ENCODE results near the gene MAOA.
"Not testable (repeated sequence)": the region's sequence is repeated elsewhere in the genome, so short reads cannot be mapped to it uniquely, and the experiment has no call there.

Gene MAOA

DNA sequence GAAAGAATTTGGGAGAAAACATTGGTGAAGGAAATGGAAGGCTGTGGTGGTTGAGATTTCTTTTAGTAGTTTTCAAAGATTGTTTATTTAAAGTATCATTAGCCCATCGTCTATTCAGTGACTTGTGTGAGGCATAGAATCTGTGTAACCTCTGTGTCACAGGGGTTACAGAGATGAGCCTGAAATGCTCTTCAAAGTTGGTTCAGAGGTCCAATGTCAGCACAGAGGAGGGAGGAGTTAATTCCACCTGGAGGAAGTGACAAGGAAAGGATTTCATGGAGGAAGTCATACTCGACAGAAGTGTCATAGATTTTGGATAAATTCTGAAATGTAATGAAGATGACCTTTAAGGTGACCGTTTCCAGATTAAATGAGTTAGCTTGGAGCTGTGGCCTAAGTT is 8.2 kb downstream of the MAOA start:
- DNase-seq, result no peak

DNA sequence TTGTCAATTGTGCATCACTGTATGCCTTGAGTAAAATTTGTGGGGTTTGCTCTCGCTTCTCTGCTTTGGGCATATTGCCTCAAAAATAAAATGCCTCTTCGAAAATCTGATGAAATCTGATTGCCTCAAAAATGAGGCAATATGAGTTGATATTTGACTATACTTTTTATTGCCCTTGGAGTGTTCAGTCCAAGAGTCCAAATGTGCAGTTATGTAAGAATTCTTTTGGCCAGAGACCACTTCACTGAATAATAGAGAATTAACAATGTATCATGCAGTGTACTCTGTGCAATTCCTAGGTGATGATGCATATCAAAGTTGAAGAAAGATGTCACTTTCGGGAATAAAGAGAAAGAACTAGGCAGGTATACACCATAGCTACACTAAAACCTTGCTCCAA is 8.6 kb downstream of the MAOA start:
- no peak for DNase-seq

DNA sequence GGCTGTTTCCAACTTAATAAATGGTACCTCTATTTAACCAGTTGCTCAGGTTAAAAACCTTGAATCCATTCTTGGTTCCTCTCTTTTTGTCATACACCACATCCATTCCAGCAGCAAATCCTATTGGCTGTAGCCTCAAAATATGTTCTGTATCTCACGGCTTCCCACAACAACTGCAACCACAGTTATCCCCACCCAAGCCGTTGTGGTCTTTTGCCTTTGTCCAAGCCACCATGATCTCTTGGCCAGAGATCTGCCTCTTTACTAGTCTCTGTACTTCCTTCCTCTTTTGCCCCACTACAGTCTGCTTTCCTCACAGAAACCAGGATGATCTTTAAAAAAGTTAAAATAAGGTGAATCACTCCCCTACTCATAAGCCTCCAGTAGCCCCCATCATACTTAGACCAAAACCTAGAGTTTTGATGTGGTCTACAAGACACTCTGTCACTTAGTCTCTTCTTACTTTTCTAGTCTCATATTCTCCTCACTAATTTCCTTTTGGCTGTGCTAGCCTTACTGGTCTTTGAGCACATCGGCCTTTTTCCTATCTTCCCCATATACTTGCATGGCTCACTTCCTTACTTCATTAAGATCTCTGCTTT is 10.3 kb downstream of the MAOA start:
- no peak for DNase-seq

DNA sequence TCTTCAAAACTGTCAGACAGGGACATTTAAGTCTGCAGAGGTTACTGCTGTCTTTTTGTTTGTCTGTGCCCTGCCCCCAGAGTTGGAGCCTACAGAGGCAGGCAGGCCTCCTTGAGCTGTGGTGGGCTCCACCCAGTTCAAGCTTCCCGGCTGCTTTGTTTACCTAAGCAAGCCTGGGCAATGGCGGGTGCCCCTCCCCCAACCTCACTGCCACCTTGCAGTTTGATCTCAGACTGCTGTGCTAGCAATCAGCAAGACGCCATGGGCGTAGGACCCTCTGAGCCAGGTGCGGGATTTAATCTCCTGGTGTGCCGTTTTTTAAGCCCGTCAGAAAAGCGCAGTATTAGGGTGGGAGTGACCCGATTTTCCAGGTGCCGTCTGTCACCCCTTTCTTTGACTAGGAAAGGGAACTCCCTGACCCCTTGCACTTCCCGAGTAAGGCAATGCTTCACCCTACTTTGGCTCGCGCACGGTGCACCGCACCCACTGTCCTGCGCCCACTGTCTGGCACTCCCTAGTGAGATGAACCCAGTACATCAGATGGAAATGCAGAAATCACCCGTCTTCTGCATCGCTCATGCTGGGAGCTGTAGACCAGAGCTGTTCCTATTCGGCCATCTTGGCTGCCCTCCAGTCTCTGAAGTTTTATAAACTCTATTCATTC is 20.0 kb downstream of the MAOA start:
- not testable (repeated sequence) for DNase-seq

DNA sequence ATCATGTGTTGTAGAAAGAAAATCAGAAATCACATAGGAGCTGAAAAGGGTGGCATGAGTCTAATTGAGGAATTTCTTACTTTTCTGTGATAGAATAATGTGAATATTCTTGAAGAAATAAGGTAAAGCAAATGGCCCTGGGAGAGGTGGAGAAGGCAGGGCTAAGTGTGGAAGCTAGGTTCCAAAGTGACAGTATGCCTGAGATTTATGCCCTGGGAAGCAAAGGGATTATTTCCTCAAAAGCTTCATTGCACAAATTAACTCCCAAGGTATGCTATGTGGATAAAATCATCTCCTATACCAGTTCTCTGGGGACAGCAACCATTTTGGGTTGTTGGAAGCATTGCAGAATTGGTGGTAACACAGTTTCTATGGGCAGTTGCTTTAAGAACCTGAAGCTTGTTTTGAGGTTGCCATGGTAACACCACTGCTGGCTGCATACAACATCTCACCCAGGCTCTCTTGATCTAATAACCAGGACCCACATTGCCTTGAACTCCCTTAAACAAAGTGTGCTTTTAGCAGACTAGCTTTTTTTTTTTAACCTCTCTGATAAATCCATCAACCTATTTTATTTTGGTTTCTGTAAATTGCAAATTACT is 21.0 kb downstream of the MAOA start:
- DNase-seq, result no peak

DNA sequence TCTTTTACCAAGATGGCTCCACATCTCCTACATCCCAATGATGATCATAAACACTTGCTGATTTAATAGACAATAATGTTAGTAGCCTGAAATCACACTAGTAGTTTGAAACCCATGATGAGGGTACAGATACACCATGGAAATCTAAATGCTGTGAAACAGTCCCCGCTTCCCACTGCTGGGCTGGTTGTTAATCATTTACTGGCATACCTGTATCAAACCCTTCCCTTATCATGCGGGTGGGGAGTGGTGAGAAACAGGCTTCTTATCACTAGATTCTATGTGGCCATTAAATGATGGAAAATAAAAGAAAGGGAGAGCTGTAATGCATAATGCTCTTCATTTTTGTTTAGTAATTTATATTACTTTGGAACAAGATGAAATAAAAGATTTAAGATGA is 21.9 kb downstream of the MAOA start:
- DNase-seq, result no peak

DNA sequence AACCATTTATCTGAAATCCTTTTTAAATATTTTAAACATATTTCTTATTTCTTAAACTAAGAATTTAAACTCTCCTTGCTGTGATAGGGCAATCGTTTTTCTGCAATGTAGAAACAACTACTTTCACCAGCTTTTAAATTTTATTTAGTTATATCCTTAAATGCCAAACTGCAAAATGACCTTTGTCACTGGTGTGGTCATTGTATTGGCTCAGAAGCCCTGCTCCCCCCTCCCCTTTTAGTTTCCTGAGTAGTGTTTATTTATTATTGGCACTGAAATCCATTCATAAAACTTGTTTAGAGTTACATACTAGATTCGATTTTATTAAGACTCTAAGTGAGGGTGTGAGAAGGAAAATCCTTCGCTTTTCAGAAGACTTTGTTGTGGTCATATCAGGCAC is 23.0 kb downstream of the MAOA start:
- no peak for DNase-seq

DNA sequence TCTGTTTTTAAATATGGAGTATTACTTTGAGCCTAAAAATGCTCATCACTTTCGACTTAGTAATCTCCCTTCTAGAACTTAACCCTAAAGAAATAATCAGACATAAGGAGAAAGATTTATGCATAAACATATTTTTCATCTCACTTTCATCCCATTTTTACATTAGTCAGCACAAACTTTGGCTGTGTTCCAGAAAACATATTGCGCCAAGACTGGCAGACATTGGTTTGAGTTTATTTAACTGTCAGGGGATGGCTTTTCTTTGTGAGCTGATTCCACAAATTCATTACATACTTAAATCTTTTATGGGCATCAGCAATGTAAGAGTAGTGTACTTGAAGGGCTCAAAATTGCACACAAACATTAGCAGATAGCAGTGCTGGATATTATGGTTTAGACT is 23.7 kb downstream of the MAOA start:
- DNase-seq, result no peak

DNA sequence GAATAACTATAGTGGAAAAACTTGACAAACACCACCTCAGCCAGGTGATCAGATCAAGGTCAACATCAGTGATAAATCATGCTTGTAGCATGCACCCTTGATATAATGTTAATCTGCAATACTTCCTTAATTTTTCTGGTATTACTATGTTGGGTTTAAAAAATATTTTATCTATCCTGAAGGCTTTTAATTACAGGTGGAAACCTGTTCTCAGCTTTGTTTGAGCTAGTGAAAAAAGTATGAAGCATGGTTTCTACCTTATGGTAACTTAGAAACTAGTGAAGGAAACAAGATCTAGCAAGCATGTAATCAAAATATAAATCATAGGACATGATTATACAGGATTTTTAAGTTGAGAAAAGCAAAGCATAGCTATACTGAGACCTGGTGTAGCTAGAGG is 26.6 kb downstream of the MAOA start:
- DNase-seq, result no peak

DNA sequence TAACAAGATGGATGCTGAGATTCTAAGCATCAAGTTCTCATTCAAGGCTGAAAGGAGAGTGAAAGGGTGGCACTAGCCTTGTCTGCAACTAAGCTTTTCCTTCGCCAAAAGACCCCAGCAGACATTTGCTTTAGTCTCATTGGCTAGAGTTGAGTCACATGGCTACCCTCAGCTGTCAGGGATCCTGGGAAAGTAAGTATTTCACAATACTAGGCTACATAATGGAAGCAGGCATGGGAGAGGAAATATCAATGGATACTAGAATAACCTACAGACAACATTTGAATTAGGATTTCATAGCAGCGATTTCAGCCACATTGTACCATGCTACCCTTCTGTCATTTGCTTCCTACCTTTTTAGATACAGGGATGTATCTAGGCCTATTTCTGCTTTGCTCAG is 29.1 kb downstream of the MAOA start:
- DNase-seq, result no peak

DNA sequence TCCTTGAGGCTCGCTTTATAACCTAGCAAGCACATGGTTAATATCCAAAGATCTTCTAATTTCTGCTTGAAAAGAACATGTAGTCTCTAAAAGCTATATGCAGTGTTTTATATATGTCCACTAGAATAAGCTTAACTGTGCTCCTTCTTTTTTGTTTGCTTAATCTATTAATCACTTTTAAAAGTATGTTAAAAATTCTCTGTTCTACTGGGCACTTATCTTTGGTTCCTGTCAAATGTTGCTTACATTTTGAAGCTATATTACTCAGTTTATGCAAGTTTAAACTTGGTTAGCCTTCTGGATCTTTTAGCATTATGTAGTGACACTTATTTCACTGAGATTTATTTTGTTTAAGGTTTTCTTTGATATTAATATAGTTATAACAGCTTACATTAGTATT is 32.5 kb downstream of the MAOA start:
- no peak for DNase-seq

DNA sequence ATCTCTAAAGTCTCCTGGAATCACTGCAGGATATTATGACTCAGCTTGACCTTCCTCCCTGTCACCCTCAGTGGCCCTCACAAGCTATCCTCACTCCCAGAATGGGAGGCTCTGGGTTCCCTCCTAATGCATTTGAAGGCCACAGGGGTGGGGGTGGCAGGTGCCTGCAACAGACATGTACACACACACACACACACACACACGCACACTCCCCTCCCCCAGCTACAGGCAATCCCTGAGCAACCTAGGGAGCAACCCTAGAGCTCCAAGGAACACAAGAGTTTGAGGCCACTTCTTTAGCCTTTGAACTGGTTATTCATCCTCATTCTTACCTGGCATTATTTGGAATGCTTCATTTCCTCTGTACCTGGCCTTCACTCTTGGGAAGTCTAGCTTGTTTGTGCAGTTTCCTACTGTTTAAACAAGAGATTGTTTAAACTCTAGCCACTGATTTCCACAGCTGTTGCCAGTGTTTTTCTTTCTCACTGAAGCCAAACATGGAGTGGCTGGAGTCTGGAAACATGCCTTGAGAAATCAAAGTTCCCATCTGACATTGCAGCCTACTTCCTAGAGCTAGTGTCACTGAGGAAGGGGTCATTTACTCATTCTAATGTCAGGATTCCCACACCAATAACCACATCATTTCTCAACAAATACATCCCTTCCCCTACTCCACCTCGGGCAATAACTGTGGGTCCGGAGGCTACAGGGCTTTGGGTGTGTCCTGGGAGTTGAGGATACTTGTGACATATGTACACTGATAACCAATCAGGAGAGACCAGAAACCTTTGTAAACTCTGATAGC is 37.7 kb downstream of the MAOA start:
- DNase-seq, result no peak

DNA sequence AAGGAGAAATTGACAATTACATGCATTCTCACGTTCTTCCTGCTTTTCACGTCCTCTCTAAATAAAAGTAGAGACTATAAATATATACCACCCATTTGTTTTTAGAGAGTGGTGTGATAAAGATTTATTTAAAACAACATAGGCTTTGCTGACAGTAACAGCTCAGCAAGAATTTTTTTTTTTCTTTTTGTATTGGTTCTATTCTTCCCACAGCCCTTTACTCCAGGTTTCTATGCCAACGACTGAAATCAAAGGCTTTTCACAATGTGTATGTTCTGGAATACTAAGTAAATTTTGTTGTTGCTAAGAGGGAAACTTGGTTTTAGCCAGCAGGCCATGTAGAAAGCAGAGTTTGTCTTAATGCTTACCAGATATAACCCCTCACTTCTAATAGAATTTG is 43.4 kb downstream of the MAOA start:
- no peak for DNase-seq

DNA sequence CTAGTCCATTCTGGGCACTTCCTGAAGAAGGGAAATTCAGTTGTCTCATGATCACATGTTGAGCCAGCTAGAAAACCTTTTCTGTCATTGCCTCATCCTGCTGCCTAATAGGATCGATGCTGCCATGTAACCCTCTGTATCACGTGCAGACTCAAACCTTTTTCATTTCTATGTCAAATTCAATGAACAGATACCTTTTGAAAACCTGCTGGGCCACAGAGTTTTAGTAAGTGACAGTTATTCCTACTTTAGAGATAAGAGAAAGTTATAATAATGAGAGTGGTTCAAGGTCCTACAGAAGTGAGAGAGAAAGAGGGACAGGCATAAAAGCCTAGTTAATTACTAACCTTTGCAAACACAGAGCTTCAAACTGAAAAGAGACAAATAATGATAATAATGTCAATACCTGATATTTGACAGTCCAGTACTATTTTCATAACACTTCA is 46.0 kb downstream of the MAOA start:
- DNase-seq, result no peak

DNA sequence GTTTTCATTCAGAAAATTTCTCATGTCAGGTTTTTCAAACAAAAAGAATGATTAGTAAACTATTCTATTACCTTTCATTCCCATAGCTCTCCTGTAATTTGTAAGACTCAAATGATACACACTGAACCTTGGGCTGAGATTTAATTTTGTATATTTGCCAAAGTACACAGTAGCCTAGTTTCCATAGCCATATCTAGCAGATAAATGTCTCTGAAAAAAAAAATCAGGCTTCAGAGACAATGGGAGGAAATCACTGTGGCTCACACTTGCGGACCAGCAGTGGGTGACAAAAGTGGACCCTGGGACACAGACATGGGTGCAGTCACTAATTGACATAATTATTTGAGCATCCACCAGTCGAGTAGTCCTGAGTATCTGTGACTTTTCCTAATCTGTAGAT is 46.6 kb downstream of the MAOA start:
- no peak for DNase-seq

DNA sequence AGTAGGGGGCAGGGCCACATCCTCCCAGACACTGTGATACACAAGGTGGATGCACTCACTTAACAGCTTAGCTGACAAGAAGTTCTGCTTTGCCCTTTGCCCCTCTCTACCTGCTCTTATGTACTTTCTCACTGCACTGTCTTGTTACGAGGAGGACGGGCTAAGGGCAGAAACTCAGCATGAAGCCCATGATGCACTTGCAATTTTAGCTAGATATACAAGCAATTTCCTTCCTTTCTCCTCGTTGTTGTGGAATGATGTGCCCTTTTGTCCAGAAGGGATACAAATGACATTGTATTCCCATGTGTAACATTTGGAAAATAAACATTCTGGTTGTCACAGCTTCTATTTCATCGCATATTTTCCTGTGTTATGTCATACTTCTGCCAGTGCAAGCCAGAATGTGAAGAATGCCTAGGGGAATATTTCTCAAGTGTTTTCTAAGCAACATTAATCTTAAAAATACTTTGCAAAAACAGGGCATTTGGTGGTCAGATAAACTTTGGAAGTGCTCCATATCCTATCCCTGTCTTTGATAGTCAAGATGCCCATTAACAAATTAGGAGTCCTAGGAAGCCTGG is 47.2 kb downstream of the MAOA start:
- no peak for DNase-seq

DNA sequence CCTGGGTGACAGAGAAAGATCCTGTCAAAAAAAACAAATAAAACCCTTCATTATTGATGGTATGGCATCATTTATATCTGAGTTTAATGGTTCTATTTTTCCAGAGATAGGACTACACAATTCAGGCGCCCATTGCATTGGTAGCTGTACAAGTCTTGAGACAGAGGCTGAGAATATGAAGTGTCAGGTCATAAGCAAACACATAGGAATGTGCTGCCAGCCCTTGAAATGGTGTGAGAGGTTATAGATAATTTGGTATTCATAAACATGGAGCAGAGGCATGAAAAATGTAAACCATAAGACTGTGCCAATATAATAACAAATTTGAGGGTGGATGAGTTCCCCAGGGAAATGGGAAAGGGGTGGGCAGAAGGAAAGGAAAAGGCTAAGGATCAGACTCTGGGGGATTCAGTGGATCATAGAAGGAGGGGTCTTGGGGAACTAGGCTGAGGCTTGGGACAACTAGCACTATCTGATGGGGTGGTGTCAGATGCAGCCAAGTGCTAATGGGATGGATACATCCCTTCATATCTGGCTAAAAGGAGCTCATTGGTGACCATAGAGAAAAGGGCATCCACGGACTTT is 50.8 kb downstream of the MAOA start:
- no peak for DNase-seq

DNA sequence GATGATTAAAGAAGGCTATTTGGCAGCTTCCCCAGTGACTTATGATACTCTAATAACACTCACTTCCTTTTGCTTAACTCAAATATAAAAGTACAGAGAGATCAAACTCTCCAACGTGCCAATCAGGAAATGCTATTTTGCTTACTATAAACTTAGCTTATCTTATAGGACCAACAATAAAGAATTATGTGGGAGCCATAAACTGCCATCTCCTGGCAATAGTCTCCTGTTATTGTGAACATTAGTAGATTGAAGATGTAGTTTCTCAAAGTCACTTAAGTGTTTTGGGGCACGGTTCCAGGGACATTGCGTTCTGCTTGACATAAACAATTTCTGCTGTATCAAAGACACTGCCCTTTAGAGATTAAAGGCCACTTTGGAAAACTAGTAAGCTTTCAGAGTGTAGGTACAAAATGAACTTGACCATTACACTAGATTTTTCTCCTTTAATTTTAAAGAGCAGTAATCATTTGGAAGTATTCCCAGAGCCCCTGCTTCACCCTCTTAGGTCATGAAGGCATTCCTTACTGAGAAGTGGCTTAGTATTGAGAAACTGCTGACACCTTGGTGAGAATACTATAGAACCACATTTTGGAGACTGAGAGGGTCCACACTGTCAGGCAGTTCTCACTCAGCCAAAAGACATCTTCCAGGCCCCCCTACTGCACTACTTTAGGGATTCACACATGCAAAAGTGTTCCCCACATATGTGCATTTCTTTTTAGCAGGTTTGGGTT is 51.9 kb downstream of the MAOA start:
- no peak for DNase-seq

DNA sequence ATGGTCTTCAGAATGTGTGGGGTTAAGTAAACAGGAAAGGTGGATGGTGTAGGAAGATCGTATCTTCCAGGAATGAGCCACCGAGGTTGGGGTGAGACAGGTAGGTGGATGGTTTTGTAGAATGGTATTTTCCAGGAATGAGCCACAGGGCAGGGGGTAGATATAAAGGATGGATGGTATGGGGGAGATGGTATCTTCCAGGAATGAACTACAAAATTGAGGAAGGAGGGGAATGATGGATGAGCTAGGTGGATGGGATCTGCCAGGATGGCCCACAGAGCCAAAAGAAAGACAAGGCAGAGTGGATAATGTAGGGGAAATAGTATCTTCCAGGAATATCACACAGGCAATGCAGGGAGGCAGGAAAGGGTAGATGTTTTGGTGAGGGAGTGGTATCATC is 60.0 kb downstream of the MAOA start:
- no peak for DNase-seq

DNA sequence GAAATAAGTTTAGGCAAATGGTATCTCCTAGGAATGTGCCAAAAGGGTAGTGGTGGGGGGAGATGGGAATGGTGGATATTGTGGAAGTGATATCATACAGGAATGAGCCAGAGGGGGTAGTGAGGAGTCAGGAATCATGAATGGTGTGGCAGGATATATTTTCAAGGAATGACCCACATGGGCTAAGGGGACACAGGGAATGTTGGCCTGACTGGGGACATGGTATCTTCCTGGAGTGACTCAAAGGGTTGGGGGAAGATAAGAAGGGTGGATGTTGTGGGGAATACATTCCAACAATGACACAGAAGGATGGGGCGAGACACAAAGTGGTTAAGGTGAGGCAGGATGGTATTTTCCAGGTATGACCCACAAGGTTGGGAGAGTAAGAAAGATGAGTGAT is 60.6 kb downstream of the MAOA start:
- DNase-seq, result no peak

DNA sequence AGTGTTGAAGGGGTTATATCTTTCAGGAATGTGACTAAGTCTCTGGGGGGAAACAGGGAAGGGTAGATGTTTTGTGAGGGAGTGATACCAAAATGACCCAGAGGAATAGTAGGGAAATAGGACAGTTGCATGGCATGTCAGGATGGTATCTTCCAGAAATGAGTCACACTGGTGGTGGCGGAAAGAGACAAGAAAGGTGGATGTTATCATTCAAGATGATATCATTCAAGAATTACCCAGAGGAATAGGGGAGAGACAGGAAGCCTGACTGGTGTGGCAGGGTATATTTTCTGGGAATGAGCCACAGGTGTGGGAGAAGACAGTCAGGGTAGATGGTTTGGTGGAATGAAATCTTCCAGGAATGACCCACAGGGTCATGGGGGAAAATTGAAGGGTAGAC is 61.1 kb downstream of the MAOA start:
- DNase-seq, result no peak

DNA sequence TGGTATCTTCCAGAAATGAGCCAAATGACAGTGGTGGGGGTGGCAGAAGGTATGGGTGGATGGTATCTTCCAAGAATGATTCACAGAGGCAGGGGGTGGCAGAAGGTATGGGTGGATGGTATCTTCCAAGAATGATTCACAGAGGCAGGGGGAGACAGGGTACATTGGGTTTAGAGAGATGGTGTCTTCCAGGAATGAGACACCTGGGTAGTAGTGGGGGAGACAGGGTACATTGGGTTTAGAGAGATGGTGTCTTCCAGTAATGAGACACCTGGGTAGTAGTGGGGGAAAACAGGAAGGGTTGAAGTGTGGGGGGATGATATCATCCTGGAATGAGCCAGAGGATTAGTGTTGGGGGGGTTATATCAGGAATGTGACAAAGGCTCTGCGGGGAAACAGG is 62.0 kb downstream of the MAOA start:
- no peak for DNase-seq
